ENCODE data around the gene SMARCA4. TPM values are rescaled to one million over a fixed set of nuclear protein-coding genes. Genes with fewer than 3 reads are reported as not detected.

Gene SMARCA4
- total and polyA plus RNA-seq, 2 experiments from 2014 or later, result 80.7 to 93.4 TPM

- Histone ChIP-seq H3K27ac (no peak overlapping the region), H3K27me3 (no peaks in the 10 kb centered on the region), H3K4me2 (no peak overlapping the region), H2AFZ (no peak overlapping the region), H3K79me2 (peaks cover 43% of the 10 kb centered on the region), H3K4me3 (no peak overlapping the region), H3K4me1 (ENCODE audit: insufficient read depth) (no peaks in the 10 kb centered on the region), H3K9me2 (replicated peaks; ENCODE audit: insufficient read depth) (no peaks in the 10 kb centered on the region), H3K36me3 (replicated peaks; ENCODE audit: insufficient read depth, low read depth) (no peaks in the 10 kb centered on the region), H4K20me1 (ENCODE audit: insufficient read depth, poor library complexity, severe bottlenecking) (peaks cover 17% of the 10 kb centered on the region), H3K9me3 (ENCODE audit: low read depth) (no peaks in the 10 kb centered on the region)
- TF ChIP-seq EZH2phosphoT487 (IDR thresholded peaks at IDR 0.05; ENCODE audit: low read depth, severe bottlenecking, unreplicated experiment), result no peak
- no peak for TF ChIP-seq CTCF (IDR thresholded peaks at IDR 0.05; ENCODE audit: poor library complexity)
- TF ChIP-seq EZH2 (IDR thresholded peaks at IDR 0.05; ENCODE audit: borderline replicate concordance), result no peak
- 97% methylated on average over 32 of the region's 32 CpGs for WGBS (ENCODE audit: low lambda C conversion rate, missing lambda C conversion rate)
- no peak for DNase-seq (ENCODE audit: low spot score)
Measured at GRCh38 chr19:10986301-10987127, 25.7 kb downstream of the SMARCA4 start.

GRCh38 chr19:10987571-10988297 is 26.9 kb downstream of the SMARCA4 start:
- Histone ChIP-seq H3K4me1 (ENCODE audit: insufficient read depth) (no peaks in the 10 kb centered on the region), H4K20me1 (ENCODE audit: insufficient read depth, poor library complexity, severe bottlenecking) (peaks cover 15% of the 10 kb centered on the region), H3K4me3 (no peak overlapping the region), H3K9me3 (ENCODE audit: low read depth) (no peaks in the 10 kb centered on the region), H2AFZ (no peak overlapping the region), H3K27ac (no peak overlapping the region), H3K27me3 (no peaks in the 10 kb centered on the region), H3K9me2 (replicated peaks; ENCODE audit: insufficient read depth) (no peaks in the 10 kb centered on the region), H3K79me2 (peaks cover 31% of the 10 kb centered on the region), H3K36me3 (replicated peaks; ENCODE audit: insufficient read depth, low read depth) (no peaks in the 10 kb centered on the region), H3K4me2 (no peak overlapping the region)
- no peak for DNase-seq (ENCODE audit: low spot score)
- TF ChIP-seq EZH2phosphoT487 (IDR thresholded peaks at IDR 0.05; ENCODE audit: low read depth, severe bottlenecking, unreplicated experiment) (no peak), EZH2 (IDR thresholded peaks at IDR 0.05; ENCODE audit: borderline replicate concordance) (no peak), CTCF (IDR thresholded peaks at IDR 0.05; ENCODE audit: poor library complexity) (no peak)
- over 99% methylated on average over 19 of the region's 32 CpGs for WGBS (ENCODE audit: low lambda C conversion rate, missing lambda C conversion rate)

- DNase-seq (ENCODE audit: low spot score), result no peak
- H3K4me3 ChIP-seq, result no peak overlapping the region
- WGBS (ENCODE audit: low lambda C conversion rate, missing lambda C conversion rate), result 94% methylated on average over 2 of the region's 2 CpGs
- H3K9me3 ChIP-seq (ENCODE audit: low read depth), result no peaks in the 10 kb centered on the region
- H3K79me2 ChIP-seq, result peaks cover 25% of the 10 kb centered on the region
- no peaks in the 10 kb centered on the region for H3K27me3 ChIP-seq
- H4K20me1 ChIP-seq (ENCODE audit: insufficient read depth, poor library complexity, severe bottlenecking), result peaks cover 11% of the 10 kb centered on the region
- H3K36me3 ChIP-seq (replicated peaks; ENCODE audit: insufficient read depth, low read depth), result no peaks in the 10 kb centered on the region
- H3K27ac ChIP-seq, result no peak overlapping the region
- no peaks in the 10 kb centered on the region for H3K9me2 ChIP-seq (replicated peaks; ENCODE audit: insufficient read depth)
- H3K4me1 ChIP-seq (ENCODE audit: insufficient read depth), result no peaks in the 10 kb centered on the region
- TF ChIP-seq EZH2 (IDR thresholded peaks at IDR 0.05; ENCODE audit: borderline replicate concordance), result no peak
- TF ChIP-seq EZH2phosphoT487 (IDR thresholded peaks at IDR 0.05; ENCODE audit: low read depth, severe bottlenecking, unreplicated experiment), result no peak
- TF ChIP-seq CTCF (IDR thresholded peaks at IDR 0.05; ENCODE audit: poor library complexity), result no peak
- H3K4me2 ChIP-seq, result no peak overlapping the region
- H2AFZ ChIP-seq, result no peak overlapping the region
Measured at GRCh38 chr19:10988380-10988779, 27.6 kb downstream of the SMARCA4 start.

All from hepatocyte (in vitro differentiated cells).